HG02678 (cell line): ENCODE results near the gene TLCD3B.

Source experiments
- ATAC-seq: cut with Tn5 transposase; IDR thresholded peaks from one replicate; pipeline ENCODE4 v1.9.1; 2021; ENCODE audit warnings: mild to moderate bottlenecking, moderate library complexity; ENCODE audit not compliant: unreplicated experiment

TLCD3B gene

GRCh38 chr16:29975134-29975538 lies 55.9 kb downstream of the TLCD3B start:
- no peak for ATAC-seq
